Left ventricle myocardium inferior (tissue), 1 donor: ENCODE data around the gene ERBB2. TPM values are rescaled to one million over a fixed set of nuclear protein-coding genes. Genes with fewer than 3 reads are reported as not detected.
"Not testable (repeated sequence)": the region's sequence is repeated elsewhere in the genome, so short reads cannot be mapped to it uniquely, and the experiment has no call there.

Source experiments
- DNase-seq: peaks from one replicate; pipeline ENCODE4 v3.0.0-alpha.2; 2020
- H3K27ac ChIP-seq: fragments of 200-600 bp; replicated peaks from 2 replicates; pipeline ENCODE4 v1.8.0; 2021
- H3K27me3 ChIP-seq: fragments of 200-600 bp; 2 replicates; pipeline ENCODE4 v1.8.0; 2021; ENCODE audit warnings: low read depth
- H3K36me3 ChIP-seq: fragments of 200-600 bp; 2 replicates; pipeline ENCODE4 v1.8.0; 2021
- H3K4me1 ChIP-seq: fragments of 200-600 bp; 2 replicates; pipeline ENCODE4 v1.8.0; 2021
- H3K4me3 ChIP-seq: fragments of 200-600 bp; 2 replicates; pipeline ENCODE4 v1.8.0; 2021; ENCODE audit warnings: mild to moderate bottlenecking, moderate library complexity
- H3K9me3 ChIP-seq: fragments of 200-600 bp; replicated peaks from 2 replicates; pipeline ENCODE4 v1.8.0; 2021
- CTCF ChIP-seq: fragments of 200-600 bp; IDR thresholded peaks from 2 replicates; pipeline ENCODE4 v1.8.0; 2021; ENCODE audit warnings: antibody characterized with exemption, mild to moderate bottlenecking, borderline replicate concordance
- intact Hi-C: fragments of 100-400 bp; cut with micrococcal nuclease; formaldehyde crosslinking; loops from one replicate; pipeline ENCODE4 v1.11.0; 2022
- total RNA-seq: library from RNA; stranded (reverse); fragmentation: NEBNext Ultra II Directional; extraction: Animal tissue kit (Norgen Biotek cat#: 25700); gene quantifications from one replicate; pipeline ENCODE4 v1.2.1, GENCODE V29; 2021
- donor health status: DM: no; HTN: yes; CAD: no; lungs with severe emphysema.

Gene ERBB2
- total RNA-seq, 1 donor from 2014 or later: 61.0 TPM

GRCh38 chr17:39696731-39697130 is 3.1 kb upstream of the ERBB2 start:
- intact Hi-C loops: no loop called here
- no peak overlapping the region for H3K27ac ChIP-seq
- TF ChIP-seq CTCF: no peak
- no peaks in the 10 kb centered on the region for H3K36me3 ChIP-seq
- H3K9me3 ChIP-seq: no peaks in the 10 kb centered on the region
- H3K27me3 ChIP-seq: no peaks in the 10 kb centered on the region
- no peak for DNase-seq
- no peak overlapping the region for H3K4me3 ChIP-seq
- H3K4me1 ChIP-seq: peaks cover 28% of the 10 kb centered on the region

GRCh38 chr17:39697961-39698360 is 1.9 kb upstream of the ERBB2 start:
- H3K9me3 ChIP-seq: no peaks in the 10 kb centered on the region
- H3K4me1 ChIP-seq: peaks cover 40% of the 10 kb centered on the region
- H3K36me3 ChIP-seq: no peaks in the 10 kb centered on the region
- H3K27me3 ChIP-seq: no peaks in the 10 kb centered on the region
- H3K27ac ChIP-seq: no peak overlapping the region
- DNase-seq: no peak
- no peak overlapping the region for H3K4me3 ChIP-seq
- intact Hi-C loops: no loop called here
- no peak for TF ChIP-seq CTCF

GRCh38 chr17:39699157-39699817 is 577 bp upstream of the ERBB2 start:
- H3K27me3 ChIP-seq, intact Hi-C loops, H3K9me3 ChIP-seq, H3K36me3 ChIP-seq, DNase-seq: not testable (repeated sequence)
- Histone ChIP-seq H3K4me1 (peaks cover 53% of the 10 kb centered on the region), H3K4me3 (peak overlapping the region; percentile 97), H3K27ac (peak overlapping the region; percentile 90)

DNA sequence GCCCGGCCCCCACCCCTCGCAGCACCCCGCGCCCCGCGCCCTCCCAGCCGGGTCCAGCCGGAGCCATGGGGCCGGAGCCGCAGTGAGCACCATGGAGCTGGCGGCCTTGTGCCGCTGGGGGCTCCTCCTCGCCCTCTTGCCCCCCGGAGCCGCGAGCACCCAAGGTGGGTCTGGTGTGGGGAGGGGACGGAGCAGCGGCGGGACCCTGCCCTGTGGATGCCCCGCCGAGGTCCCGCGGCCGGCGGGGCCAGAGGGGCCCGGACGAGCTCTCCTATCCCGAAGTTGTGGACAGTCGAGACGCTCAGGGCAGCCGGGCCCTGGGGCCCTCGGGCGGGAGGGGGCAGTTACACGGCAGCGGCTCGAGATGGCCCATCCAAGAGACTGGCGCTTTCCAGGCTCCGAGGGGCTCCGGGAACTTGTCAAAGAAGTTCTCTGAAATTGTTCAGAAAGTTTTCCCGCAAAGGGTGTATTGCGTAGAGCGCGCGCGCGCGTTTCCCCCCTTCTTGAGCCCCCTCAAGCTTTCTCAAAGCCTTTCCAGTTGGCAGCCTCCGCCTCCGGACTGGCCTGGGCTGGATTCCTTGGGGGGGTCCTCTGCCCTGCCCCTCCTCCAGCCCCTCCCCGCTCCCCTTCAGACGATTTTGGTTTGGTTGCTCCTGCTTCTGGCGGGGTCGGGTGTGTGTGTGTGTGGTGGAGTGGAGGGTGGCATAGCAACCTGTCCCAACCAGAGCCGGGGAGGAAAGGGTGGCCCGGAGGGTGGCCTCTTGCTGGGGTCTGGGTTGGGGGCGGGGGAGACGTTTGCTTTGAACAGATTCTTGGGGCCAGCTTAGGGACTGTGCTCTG is 504 bp downstream of the ERBB2 start:
- no peaks in the 10 kb centered on the region for H3K9me3 ChIP-seq
- H3K4me1 ChIP-seq: peaks cover 64% of the 10 kb centered on the region
- TF ChIP-seq CTCF: no peak
- peak overlapping the region; percentile 90 for H3K27ac ChIP-seq
- DNase-seq: no peak
- H3K36me3 ChIP-seq: no peaks in the 10 kb centered on the region
- peak overlapping the region; percentile 97 for H3K4me3 ChIP-seq
- H3K27me3 ChIP-seq: no peaks in the 10 kb centered on the region
- intact Hi-C loops: no loop called here

DNA sequence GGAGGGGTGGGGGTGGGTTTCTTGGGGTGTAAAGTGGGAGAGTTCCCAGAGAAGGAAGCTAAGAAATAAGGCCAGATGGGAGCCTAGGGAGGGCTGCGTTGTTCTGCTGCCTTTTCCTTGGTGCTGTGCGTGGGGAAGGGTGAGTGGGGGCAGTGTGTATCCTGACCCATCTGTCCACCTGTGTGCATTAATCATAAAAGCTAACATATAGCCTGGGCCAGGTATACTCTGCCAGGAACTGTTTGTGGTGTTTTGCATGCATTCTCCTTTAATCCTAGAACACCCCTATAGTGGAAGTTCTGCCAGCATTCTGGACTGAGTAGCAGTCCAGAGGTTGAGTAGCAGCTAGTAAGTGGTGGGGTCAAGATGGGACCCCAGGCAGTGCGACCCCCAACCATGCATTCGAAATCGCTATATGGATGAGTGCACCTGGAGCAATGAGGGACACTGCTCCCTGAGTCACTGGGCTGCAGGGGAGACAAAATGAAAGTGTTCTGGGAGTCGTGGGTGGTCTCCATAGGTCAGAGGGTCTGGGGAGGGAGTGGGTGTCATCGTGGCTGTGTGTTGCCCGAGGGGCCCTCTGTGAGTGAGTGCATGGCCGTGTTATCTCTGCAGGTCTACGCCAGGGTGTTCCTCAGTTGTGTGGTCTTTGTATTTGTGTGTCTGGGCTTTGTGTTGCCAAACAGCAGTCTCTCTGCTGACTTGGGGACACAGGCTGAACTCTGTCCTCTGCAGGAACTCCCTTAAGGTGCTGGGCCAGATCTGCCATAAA is 1.3 kb downstream of the ERBB2 start:
- Histone ChIP-seq H3K36me3 (no peaks in the 10 kb centered on the region), H3K9me3 (no peaks in the 10 kb centered on the region), H3K27me3 (no peaks in the 10 kb centered on the region), H3K27ac (peak overlapping the region; percentile 90), H3K4me3 (peak overlapping the region; percentile 97), H3K4me1 (peaks cover 72% of the 10 kb centered on the region)
- TF ChIP-seq CTCF: no peak
- no peak for DNase-seq
- intact Hi-C loops: no loop called here
